Skeletal muscle tissue (tissue), 4 donors: ENCODE results near the gene TMEM267. TPM values are rescaled to one million over a fixed set of nuclear protein-coding genes. Genes with fewer than 3 reads are reported as not detected.
"Not testable (repeated sequence)": the region's sequence is repeated elsewhere in the genome, so short reads cannot be mapped to it uniquely, and the experiment has no call there.

Experiments used
- H3K27ac ChIP-seq: one replicate; pipeline ENCODE4 v1.7.0; 2013; ENCODE audit warnings: mild to moderate bottlenecking, low read depth, low read length, inconsistent platforms
- H3K27me3 ChIP-seq, 3 donors: one replicate each; pipeline ENCODE4 v1.7.0; 2013; ENCODE audit warnings: low read length in 3 of 3; ENCODE audit not compliant: control insufficient read depth in 3 of 3, insufficient read depth in 3 of 3
- H3K36me3 ChIP-seq, 3 donors: one replicate each; pipeline ENCODE4 v1.7.0; 2013; ENCODE audit warnings: low read length in 3 of 3; ENCODE audit not compliant: control insufficient read depth in 3 of 3, insufficient read depth in 3 of 3
- H3K4me1 ChIP-seq, 3 donors: one replicate each; pipeline ENCODE4 v1.7.0; 2013; ENCODE audit warnings: low read length in 3 of 3, mild to moderate bottlenecking in 3 of 3; ENCODE audit not compliant: control insufficient read depth in 3 of 3, insufficient read depth in 3 of 3
- H3K4me3 ChIP-seq, 3 donors: one replicate each; pipeline ENCODE4 v1.7.0; 2013; ENCODE audit warnings: low read length in 3 of 3
- H3K9ac ChIP-seq, 3 donors: one replicate each; pipeline ENCODE4 v1.7.0; 2013; ENCODE audit warnings: low read length in 3 of 3, mild to moderate bottlenecking in 3 of 3, moderate library complexity in 2 of 3, low read depth in 1 of 3
- H3K9me3 ChIP-seq, 3 donors: one replicate each; pipeline ENCODE4 v1.7.0; 2013; ENCODE audit warnings: low read length in 3 of 3; ENCODE audit not compliant: control insufficient read depth in 3 of 3
- total RNA-seq: library from RNA; depleted of rRNA; stranded (reverse); fragments of >200 nt; gene quantifications from one replicate; pipeline ENCODE4 v1.2.3, GENCODE V29; 2014
- donor health status: Osteomylitis.

Gene TMEM267, protein sequence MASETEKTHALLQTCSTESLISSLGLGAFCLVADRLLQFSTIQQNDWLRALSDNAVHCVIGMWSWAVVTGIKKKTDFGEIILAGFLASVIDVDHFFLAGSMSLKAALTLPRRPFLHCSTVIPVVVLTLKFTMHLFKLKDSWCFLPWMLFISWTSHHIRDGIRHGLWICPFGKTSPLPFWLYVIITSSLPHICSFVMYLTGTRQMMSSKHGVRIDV
- total RNA-seq, result 3.7 TPM

DNA sequence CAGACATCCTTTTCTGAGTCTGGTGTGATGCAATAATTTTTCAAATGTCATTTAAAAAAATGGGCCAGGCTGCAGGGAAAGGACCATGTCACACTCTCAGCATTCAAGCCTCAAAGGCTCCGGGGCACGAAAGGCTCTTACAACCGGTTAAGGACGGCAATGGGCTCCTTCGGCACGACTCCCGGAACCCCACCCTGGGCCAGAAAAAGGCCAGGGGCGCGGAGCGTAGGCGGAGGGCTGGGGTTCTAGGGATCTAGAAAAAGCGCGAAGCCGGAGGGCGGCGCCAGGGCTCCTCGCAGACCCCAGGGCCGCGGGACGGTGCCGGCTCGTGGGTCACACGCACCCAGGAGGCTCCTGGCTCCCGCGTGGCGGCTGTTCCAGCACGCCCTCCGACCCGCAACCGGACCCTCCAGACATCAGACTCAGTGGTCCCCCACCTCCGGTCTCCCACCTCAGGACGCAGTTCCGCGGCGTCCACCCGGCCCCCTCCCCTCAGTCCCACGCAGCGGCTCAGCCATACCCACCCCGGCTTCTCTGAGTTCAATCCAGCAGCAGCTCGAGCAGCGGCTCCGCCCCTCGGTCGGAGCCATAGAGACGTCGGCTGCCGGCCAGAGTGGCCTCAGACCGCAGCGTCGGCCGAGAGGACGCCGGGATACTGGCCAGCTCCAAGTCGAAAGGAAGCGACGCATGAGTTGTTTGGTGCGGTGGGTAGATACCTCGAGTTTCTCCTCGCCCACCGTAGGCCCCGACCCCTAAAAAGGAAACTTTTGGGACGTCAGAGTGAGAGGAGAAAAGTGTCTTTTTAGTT lies at the start of gene TMEM267:
Gene TMEM267, minus strand, starts transcription at position 568 of the 808 bp plus-strand sequence. CDS start 29,896 bp downstream, outside the sequence.
- Histone ChIP-seq H3K27me3 (no peaks in the 10 kb centered on the region), H3K27ac (peak within 1 kb of the TSS; percentile 96), H3K36me3 (no peaks in the 10 kb centered on the region), H3K9ac (peak within 1 kb of the TSS; percentile 95 to 99 (median 97)), H3K4me3 (peak within 1 kb of the TSS; percentile 87 to 95 (median 91)), H3K4me1 (peaks cover 10 to 12% (median 12%) of the 10 kb centered on the region in 3 donors), H3K9me3 (no peaks in the 10 kb centered on the region)

- H3K4me1 ChIP-seq, result no peaks in the 10 kb centered on the region
- no peak overlapping the region for H3K4me3 ChIP-seq
- peaks cover 23 to 64% (median 53%) of the 10 kb centered on the region in 3 donors for H3K36me3 ChIP-seq
- H3K9ac ChIP-seq, result no peak overlapping the region
- H3K27ac ChIP-seq, result no peak overlapping the region
- no peaks in the 10 kb centered on the region for H3K9me3 ChIP-seq
- H3K27me3 ChIP-seq, result no peaks in the 10 kb centered on the region
Observed at GRCh38 chr5:43530648-43531047, 47.0 kb upstream of the TMEM267 start.

DNA sequence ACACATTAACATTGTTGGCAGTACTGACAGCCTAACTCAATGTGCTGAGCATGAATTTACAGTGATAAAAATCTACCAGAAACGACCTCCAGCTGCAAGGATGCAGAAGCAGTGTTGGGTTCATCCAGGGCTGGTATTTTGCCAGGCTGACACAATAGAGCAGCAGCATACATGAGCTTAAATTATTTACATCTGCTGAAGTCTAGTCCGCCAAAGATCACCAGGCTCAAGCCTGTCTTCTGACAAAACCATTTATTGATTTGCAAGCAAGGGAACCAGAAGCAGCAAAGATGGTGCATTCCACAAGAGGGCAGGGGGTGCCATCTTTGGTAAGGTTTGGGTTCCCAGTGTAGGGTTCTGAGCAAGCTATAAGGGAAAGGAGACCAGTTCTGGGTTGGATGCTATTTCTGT lies 40.0 kb upstream of the TMEM267 start:
- H3K36me3 ChIP-seq, result peaks cover 6 to 35% (median 32%) of the 10 kb centered on the region in 3 donors
- no peaks in the 10 kb centered on the region for H3K4me1 ChIP-seq
- H3K9ac ChIP-seq, result no peak overlapping the region
- no peak overlapping the region for H3K4me3 ChIP-seq
- no peak overlapping the region for H3K27ac ChIP-seq
- no peaks in the 10 kb centered on the region for H3K9me3 ChIP-seq
- H3K27me3 ChIP-seq, result no peaks in the 10 kb centered on the region

DNA sequence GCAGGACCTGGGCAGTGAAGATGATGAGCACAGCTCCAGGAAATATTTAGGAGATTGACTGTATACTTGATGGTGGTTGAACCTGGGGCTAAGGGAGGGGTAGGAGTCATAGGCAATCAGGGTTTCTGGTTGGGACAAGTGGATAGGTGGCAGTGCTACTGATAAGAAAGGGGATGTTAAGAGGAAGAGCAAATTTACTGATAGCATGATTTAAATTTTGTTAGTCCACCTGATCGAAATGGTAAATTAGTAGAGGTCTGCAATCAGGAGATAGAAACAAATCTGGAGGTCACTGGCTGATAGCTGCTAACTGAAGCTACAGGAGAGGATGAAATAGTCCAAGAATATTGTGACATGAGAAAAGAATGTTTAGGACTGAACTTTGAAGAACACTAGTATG lies 37.0 kb upstream of the TMEM267 start:
- Histone ChIP-seq H3K27me3 (no peaks in the 10 kb centered on the region), H3K9ac (no peak overlapping the region), H3K36me3 (peaks cover 6 to 22% (median 20%) of the 10 kb centered on the region in 3 donors), H3K4me1 (peaks cover 0 to 3% (median 0%) of the 10 kb centered on the region in 3 donors), H3K27ac (no peak overlapping the region), H3K9me3 (no peaks in the 10 kb centered on the region), H3K4me3 (no peak overlapping the region)

DNA sequence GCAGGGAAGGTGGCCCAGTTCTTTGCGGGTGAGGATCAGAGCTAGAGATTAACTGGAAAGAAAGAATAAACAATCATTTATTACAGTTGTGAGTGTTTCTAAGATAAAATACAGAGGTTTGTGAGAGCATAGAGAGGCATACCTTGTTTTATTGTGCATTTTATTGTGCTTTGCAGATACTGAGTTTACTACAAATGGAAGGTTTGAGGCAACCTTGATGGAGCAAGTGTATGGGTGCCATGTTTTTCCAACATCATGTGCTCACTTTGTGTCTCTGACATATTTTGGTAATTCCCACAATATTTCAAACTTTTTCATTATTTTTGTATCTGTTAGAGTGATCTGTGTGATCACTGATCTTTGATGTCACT lies 32.0 kb upstream of the TMEM267 start:
- H3K4me3 ChIP-seq, result peak overlapping the region; percentile 83 to 85 (median 83)
- no peaks in the 10 kb centered on the region for H3K36me3 ChIP-seq

GRCh38 chr5:43514816-43515677 lies 31.4 kb upstream of the TMEM267 start, which contains the start of gene C5orf34:
Gene C5orf34 (minus strand): TSS chr5:43515148. CDS start chr5:43509339, 5,809 bp downstream.
- H3K9ac ChIP-seq, result peak within 1 kb of the TSS; percentile 83 to 93 (median 87)
- H3K27ac ChIP-seq, result peak within 1 kb of the TSS; percentile 76
- peak within 1 kb of the TSS; percentile 83 to 85 (median 83) for H3K4me3 ChIP-seq
- peaks cover 11 to 16% (median 12%) of the 10 kb centered on the region in 3 donors for H3K4me1 ChIP-seq
- no peaks in the 10 kb centered on the region for H3K9me3 ChIP-seq
- no peaks in the 10 kb centered on the region for H3K27me3 ChIP-seq
- no peaks in the 10 kb centered on the region for H3K36me3 ChIP-seq

More for the DNA sequence above, 32.0 kb upstream of the TMEM267 start:
- Histone ChIP-seq H3K4me1 (peaks cover 11 to 16% (median 12%) of the 10 kb centered on the region in 3 donors), H3K27me3 (no peaks in the 10 kb centered on the region), H3K9me3 (no peaks in the 10 kb centered on the region), H3K27ac (peak overlapping the region; percentile 76), H3K9ac (peak overlapping the region; percentile 83 to 93 (median 87))

- Histone ChIP-seq H3K4me3 (peak overlapping the region; percentile 83 to 85 (median 83)), H3K9ac (peak overlapping the region; percentile 77 to 87 (median 83)), H3K4me1 (peaks cover 11 to 16% (median 12%) of the 10 kb centered on the region in 3 donors), H3K27me3 (no peaks in the 10 kb centered on the region), H3K27ac (peak overlapping the region; percentile 76), H3K9me3 (no peaks in the 10 kb centered on the region), H3K36me3 (no peaks in the 10 kb centered on the region)
Observed at GRCh38 chr5:43514471-43514815, 30.8 kb upstream of the TMEM267 start.

GRCh38 chr5:43514025-43514424 lies 30.4 kb upstream of the TMEM267 start:
- peak overlapping the region; percentile 83 to 85 (median 83) for H3K4me3 ChIP-seq
- peak overlapping the region; percentile 77 to 87 (median 83) for H3K9ac ChIP-seq
- H3K36me3 ChIP-seq, result no peaks in the 10 kb centered on the region
- H3K27me3 ChIP-seq, result no peaks in the 10 kb centered on the region
- no peaks in the 10 kb centered on the region for H3K9me3 ChIP-seq
- H3K4me1 ChIP-seq, result peaks cover 11 to 16% (median 12%) of the 10 kb centered on the region in 3 donors
- H3K27ac ChIP-seq, result no peak overlapping the region

GRCh38 chr5:43511062-43511461 lies 27.4 kb upstream of the TMEM267 start:
- H3K9me3 ChIP-seq, H3K27ac ChIP-seq, H3K4me3 ChIP-seq, H3K9ac ChIP-seq, H3K36me3 ChIP-seq, H3K27me3 ChIP-seq: not testable (repeated sequence)
- peaks cover 11 to 16% (median 12%) of the 10 kb centered on the region in 3 donors for H3K4me1 ChIP-seq
